Endothelial cell of umbilical vein (primary cell): ENCODE results near the gene PIGH.

Experiments used
- CTCF ChIP-seq, 2 donors: IDR thresholded peaks; 1 replicate in 1 of 2; 2 replicates in 1 of 2; pipeline ENCODE4 v1.5.1; 2011; ENCODE audit warnings: low read length in 2 of 2, mild to moderate bottlenecking in 2 of 2, moderate library complexity in 2 of 2, control low read depth in 1 of 2, inconsistent platforms in 1 of 2, low read depth in 1 of 2; ENCODE audit not compliant: insufficient read depth in 1 of 2; ENCODE audit errors: extremely low read depth in 1 of 2
- EZH2 ChIP-seq: IDR thresholded peaks from 2 replicates; pipeline ENCODE4 v1.6.1; 2012; ENCODE audit warnings: borderline replicate concordance, low read depth, mild to moderate bottlenecking, moderate library complexity, low read length, inconsistent platforms; ENCODE audit not compliant: severe bottlenecking
- FOS ChIP-seq: IDR thresholded peaks from 2 replicates; pipeline ENCODE4 v1.6.1; 2011; ENCODE audit warnings: mild to moderate bottlenecking, low read length, moderate library complexity, borderline replicate concordance; ENCODE audit not compliant: insufficient read depth
- GATA2 ChIP-seq: IDR thresholded peaks from 2 replicates; pipeline ENCODE4 v1.7.0; 2011; ENCODE audit warnings: low read depth, mild to moderate bottlenecking, moderate library complexity, mixed read lengths, low read length; ENCODE audit not compliant: insufficient read length, insufficient read depth
- JUN ChIP-seq: IDR thresholded peaks from 2 replicates; pipeline ENCODE4 v1.6.1; 2011; ENCODE audit warnings: borderline replicate concordance, low read depth; ENCODE audit not compliant: insufficient read length, insufficient read depth
- MAX ChIP-seq: IDR thresholded peaks from 2 replicates; pipeline ENCODE4 v1.6.1; 2011; ENCODE audit not compliant: insufficient read depth, insufficient read length
- MYC ChIP-seq: IDR thresholded peaks from one replicate; pipeline ENCODE4 v1.6.1; 2011; ENCODE audit warnings: mild to moderate bottlenecking, low read depth, low read length
- POLR2A ChIP-seq: IDR thresholded peaks from 2 replicates; pipeline ENCODE4 v1.6.1; 2012; ENCODE audit warnings: low read depth, mild to moderate bottlenecking, control low read depth, low read length
- POLR2AphosphoS5 ChIP-seq: IDR thresholded peaks from 2 replicates; pipeline ENCODE4 v1.6.1; 2012; ENCODE audit warnings: low read depth, mild to moderate bottlenecking, control low read depth, low read length, moderate library complexity; ENCODE audit not compliant: insufficient read depth

- TF ChIP-seq CTCF (IDR thresholded peaks at IDR 0.05; ENCODE audit: extremely low read depth in 1 of 2, insufficient read depth in 1 of 2, low read depth in 1 of 2, low read length in 2 of 2) (no peak), POLR2A (no peak), MYC (no peak), MAX (no peak), POLR2AphosphoS5 (no peak), EZH2 (no peak), JUN (no peak), FOS (no peak), GATA2 (no peak)
Measured at GRCh38 chr14:67620217-67620785, 20.2 kb upstream of the PIGH start.
